Measurements from ENCODE around the gene CELF2. TPM values are rescaled to one million over a fixed set of nuclear protein-coding genes. Genes with fewer than 3 reads are reported as not detected.

Gene CELF2
- total and polyA plus RNA-seq, 9 of the 15 experiments (the other 6 are each of a cell fraction or from before 2014, with no cell fraction given) = 4.0 to 20.3 (median 11.1) TPM

DNA sequence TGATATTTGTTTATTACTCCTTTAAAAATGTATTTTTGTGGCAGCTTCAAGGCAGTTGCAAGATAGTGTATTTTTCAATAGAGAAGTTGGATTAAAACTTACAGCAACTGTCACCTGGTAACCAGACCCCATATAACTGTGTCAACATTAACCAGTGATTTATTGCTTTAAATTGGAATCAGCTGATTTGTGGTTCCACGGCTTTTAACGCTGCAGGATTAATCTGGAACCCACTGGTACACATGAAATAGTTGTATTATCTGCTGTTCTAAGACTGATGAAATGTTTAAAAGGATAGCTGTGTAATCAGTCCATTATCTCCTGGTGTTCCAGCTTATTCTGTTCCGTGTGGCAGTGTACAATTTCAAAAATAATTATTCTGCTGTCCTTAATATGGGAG lies 180.2 kb downstream of the CELF2 start:
- ChIA-PET CTCF (ENCODE audit: low intra/inter-chr PET ratio) (no interaction called here), POLR2A (interaction anchor here (1.3 kb wide), 1 partner anchor 9 kb away, joined by 3 read pairs; no protein-coding TSS in a partner anchor)
- Histone ChIP-seq H3K9ac (ENCODE audit: insufficient read depth in 1 of 2, low read depth in 2 of 2, low read length in 2 of 2) (no peak overlapping the region), H3K4me3 (no peak overlapping the region), H3K9me1 (ENCODE audit: control insufficient read depth, insufficient read depth, low read length) (no peaks in the 10 kb centered on the region), H3K9me3 (replicated peaks; ENCODE audit: control insufficient read depth, insufficient read depth, low read depth, low read length) (no peaks in the 10 kb centered on the region), H3K4me1 (replicated peaks in 1 of 2; ENCODE audit: control insufficient read depth in 2 of 2, insufficient read depth in 2 of 2, low read length in 2 of 2) (no peaks in the 10 kb centered on the region; a peak in 1 of 5 replicates), H3K36me3 (ENCODE audit: control insufficient read depth, insufficient read depth, low read length) (no peaks in the 10 kb centered on the region), H3K27me3 (ENCODE audit: control insufficient read depth in 2 of 2, insufficient read depth in 2 of 2, low read length in 2 of 2) (no peaks in the 10 kb centered on the region), H2AFZ (ENCODE audit: low read depth, low read length) (no peak overlapping the region), H4K20me1 (replicated peaks; ENCODE audit: control insufficient read depth, insufficient read depth, low read length) (no peaks in the 10 kb centered on the region; the same call in 1 of the 2 replicates), H3K27ac (ENCODE audit: extremely low read depth, low read depth, low read length) (no peak overlapping the region), H3K79me2 (ENCODE audit: control insufficient read depth, insufficient read depth, low read length) (no peaks in the 10 kb centered on the region), H3K4me2 (ENCODE audit: insufficient read depth, low read length) (no peak overlapping the region)
- intact Hi-C loops (cut with micrococcal nuclease) = no loop called here
- BruUV-seq (replicated peaks) = no TSS peak
- in situ Hi-C loops (cut with MboI) = no loop called here
- WGBS (ENCODE audit: insufficient coverage, low coverage, missing lambda C conversion rate) = 5% methylated on average over 3 of the region's 3 CpGs
- no peak for FAIRE-seq
- no peak for DNase-seq (ENCODE audit: extremely low read depth in 1 of 4, low spot score in 3 of 4)
- ATAC-seq = no peak
- TF ChIP-seq PRMT5 (CRISPR knock-in tag; IDR thresholded peaks at IDR 0.05) = no peak
- TF ChIP-seq, protein P1, sequence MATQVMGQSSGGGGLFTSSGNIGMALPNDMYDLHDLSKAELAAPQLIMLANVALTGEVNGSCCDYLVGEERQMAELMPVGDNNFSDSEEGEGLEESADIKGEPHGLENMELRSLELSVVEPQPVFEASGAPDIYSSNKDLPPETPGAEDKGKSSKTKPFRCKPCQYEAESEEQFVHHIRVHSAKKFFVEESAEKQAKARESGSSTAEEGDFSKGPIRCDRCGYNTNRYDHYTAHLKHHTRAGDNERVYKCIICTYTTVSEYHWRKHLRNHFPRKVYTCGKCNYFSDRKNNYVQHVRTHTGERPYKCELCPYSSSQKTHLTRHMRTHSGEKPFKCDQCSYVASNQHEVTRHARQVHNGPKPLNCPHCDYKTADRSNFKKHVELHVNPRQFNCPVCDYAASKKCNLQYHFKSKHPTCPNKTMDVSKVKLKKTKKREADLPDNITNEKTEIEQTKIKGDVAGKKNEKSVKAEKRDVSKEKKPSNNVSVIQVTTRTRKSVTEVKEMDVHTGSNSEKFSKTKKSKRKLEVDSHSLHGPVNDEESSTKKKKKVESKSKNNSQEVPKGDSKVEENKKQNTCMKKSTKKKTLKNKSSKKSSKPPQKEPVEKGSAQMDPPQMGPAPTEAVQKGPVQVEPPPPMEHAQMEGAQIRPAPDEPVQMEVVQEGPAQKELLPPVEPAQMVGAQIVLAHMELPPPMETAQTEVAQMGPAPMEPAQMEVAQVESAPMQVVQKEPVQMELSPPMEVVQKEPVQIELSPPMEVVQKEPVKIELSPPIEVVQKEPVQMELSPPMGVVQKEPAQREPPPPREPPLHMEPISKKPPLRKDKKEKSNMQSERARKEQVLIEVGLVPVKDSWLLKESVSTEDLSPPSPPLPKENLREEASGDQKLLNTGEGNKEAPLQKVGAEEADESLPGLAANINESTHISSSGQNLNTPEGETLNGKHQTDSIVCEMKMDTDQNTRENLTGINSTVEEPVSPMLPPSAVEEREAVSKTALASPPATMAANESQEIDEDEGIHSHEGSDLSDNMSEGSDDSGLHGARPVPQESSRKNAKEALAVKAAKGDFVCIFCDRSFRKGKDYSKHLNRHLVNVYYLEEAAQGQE (IDR thresholded peaks at IDR 0.05; ENCODE audit: borderline replicate concordance) = peak; percentile 52; the same call in 1 of the 2 replicates
- TF ChIP-seq, protein P1 (CRISPR knock-in tag; IDR thresholded peaks at IDR 0.05; ENCODE audit: low read depth) = no peak
- peak; percentile 83 for TF ChIP-seq MEIS2 (IDR thresholded peaks at IDR 0.05; ENCODE audit: partially characterized antibody)
- TF ChIP-seq, protein P2, sequence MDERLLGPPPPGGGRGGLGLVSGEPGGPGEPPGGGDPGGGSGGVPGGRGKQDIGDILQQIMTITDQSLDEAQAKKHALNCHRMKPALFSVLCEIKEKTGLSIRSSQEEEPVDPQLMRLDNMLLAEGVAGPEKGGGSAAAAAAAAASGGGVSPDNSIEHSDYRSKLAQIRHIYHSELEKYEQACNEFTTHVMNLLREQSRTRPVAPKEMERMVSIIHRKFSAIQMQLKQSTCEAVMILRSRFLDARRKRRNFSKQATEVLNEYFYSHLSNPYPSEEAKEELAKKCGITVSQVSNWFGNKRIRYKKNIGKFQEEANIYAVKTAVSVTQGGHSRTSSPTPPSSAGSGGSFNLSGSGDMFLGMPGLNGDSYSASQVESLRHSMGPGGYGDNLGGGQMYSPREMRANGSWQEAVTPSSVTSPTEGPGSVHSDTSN (CRISPR knock-in tag; IDR thresholded peaks at IDR 0.05; ENCODE audit: low read depth) = no peak
- TF ChIP-seq, protein P2 (tag; conservative IDR thresholded peaks at IDR 0.05; ENCODE audit: low read depth) = peak; percentile 48; the same call in 1 of the 2 replicates
- no peak for TF ChIP-seq ZNF23 (CRISPR knock-in tag; IDR thresholded peaks at IDR 0.05)
- TF ChIP-seq, protein P3, sequence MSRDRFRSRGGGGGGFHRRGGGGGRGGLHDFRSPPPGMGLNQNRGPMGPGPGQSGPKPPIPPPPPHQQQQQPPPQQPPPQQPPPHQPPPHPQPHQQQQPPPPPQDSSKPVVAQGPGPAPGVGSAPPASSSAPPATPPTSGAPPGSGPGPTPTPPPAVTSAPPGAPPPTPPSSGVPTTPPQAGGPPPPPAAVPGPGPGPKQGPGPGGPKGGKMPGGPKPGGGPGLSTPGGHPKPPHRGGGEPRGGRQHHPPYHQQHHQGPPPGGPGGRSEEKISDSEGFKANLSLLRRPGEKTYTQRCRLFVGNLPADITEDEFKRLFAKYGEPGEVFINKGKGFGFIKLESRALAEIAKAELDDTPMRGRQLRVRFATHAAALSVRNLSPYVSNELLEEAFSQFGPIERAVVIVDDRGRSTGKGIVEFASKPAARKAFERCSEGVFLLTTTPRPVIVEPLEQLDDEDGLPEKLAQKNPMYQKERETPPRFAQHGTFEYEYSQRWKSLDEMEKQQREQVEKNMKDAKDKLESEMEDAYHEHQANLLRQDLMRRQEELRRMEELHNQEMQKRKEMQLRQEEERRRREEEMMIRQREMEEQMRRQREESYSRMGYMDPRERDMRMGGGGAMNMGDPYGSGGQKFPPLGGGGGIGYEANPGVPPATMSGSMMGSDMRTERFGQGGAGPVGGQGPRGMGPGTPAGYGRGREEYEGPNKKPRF (IDR thresholded peaks at IDR 0.05; ENCODE audit: low read depth, low read length) = no peak
- no peak for TF ChIP-seq PHB (CRISPR knock-in tag; IDR thresholded peaks at IDR 0.05)

All from K562 (cell line).